Right kidney (tissue), 1 donor: ENCODE results near the gene SCN5A.

Experiments
- DNase-seq: peaks from one replicate; pipeline ENCODE4 v3.0.0-alpha.2; 2016

Gene SCN5A

GRCh38 chr3:38599886-38600285 is 49.6 kb downstream of the SCN5A start:
- DNase-seq = no peak

GRCh38 chr3:38598791-38599190 is 50.7 kb downstream of the SCN5A start:
- no peak for DNase-seq

GRCh38 chr3:38597502-38598060 is 51.9 kb downstream of the SCN5A start:
- no peak for DNase-seq

DNA sequence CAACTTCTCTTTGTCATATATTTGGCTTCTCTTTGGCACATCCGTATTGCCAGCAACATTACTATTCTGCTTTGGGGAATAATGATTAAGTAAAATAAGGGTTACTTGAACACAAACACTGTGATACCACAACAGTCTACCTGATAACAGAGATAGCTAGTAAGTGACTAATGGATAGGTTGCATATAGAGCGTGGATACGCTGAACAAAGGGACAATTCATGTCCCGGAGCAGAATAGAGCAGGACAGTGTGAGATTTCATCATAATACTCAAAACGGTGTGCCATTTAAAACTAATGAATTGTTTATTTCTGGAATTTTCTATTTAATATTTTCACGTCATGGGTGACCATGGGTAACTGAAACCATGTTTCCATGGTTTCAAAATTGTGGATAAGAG is 54.1 kb downstream of the SCN5A start:
- DNase-seq = no peak

DNA sequence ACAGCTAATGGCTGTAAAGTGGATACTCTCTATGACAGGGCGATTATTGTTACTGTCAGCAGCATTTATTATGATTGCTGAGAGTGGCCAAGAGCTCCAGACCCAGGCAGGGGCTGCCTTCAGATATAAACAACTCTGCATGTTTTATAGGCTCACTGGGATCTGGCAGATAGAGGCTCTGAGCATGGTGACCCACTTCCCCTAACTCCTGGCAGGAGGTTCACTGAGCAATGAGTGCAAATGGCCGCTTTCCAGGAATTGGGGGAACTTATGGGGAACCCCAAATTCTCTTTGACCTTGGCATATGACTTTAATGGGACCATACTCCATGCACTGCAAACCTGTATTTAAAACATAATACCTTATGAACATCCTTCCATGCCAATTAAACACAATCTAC is 59.0 kb downstream of the SCN5A start:
- no peak for DNase-seq

- DNase-seq = no peak
These were observed 60.2 kb downstream of the SCN5A start for GRCh38 chr3:38588995-38589937.

- no peak for DNase-seq
These were observed 61.0 kb downstream of the SCN5A start for GRCh38 chr3:38588371-38588971.

- DNase-seq = no peak
These were observed 61.8 kb downstream of the SCN5A start for GRCh38 chr3:38587548-38588131.

DNA sequence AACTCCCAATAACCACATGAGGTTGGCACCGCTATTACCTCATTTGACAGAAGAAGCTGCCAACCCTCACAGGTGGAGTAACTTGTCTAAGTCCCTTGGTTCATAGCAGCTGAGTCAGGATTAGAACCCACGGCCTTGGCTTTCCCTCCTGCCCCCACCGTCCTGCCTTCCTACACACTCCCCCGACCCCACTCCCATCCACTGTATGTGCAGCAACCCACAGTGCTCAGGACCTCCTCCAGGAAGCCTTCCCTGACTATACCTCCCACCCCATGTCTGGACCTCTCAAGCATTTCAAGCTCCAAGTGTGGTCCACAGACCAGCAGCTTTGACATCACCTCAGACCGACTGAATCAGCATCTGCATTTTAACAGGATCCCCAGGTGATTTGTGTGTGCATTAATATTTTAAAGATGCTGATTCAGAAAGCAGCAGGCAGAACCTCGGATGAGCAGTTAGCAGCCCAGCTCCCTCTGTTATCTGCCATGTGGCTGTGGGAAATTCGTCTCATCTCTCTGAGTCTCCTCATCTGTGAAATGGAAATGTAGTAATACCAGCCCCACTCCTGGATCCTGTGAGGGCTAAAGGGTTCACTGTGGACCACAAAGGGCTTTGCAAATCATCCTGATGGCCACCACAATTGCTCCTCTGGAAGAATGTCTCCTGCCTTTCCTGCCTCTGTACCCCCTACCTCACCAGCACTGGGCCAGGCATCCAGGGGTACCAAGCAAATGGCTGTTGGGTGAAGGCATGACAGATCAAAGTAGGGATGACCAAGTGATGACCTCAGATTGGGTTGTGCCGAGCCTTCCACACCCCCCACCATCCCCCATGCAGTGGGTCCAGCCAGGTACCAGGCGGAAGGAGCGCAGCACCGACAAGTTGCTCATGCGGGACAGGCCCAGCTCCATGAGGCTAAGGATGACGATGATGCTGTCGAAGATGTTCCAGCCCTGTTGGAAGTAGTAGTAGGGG is 62.7 kb downstream of the SCN5A start:
- DNase-seq = no peak

DNA sequence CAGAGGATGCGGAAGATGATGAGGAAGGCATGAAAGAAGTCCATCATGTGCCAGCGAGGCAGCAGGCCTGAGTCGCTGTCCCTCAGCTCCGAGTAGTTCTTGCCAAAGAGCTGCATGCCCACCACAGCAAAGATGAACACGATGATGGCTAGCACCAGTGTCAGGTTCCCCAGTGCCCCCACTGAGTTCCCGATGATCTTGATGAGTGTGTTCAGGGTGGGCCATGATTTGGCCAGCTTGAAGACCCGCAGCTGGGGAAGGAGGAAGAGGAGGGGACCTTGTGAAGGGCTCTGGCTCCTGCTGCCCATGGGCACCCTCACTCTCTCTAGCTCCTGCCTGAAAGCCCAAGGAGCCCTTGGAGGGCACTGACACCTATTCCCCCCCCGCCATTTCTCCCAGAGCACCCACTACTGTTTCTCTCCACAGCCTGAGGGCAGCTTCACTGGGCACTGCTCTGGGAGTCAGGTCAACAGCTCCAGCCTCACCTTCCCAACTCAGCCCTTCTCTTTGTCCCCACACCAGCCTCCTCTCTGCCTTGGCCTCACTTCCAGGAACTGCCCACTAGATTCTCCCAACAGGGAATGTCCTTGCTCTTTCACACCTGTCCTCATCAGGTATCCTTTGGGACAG is 63.6 kb downstream of the SCN5A start:
- no peak for DNase-seq

DNA sequence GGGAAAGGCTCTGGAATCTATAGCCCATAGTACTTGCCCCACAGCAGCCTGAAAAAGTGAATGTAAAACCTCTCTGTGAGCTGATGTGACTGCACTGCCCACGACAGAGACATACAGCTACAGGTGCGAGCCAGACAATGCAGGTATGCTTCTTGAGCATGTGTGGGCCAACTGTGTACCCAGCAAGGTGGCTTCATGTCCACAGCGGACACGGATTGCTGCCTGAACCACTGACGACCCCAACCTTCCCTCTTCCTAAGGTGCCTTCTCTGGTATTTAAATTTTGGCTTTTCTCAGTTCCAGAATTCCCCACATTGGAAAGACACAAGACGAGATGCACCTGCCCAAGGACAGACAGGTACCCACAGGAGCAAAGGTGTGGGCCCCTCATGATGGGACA is 65.8 kb downstream of the SCN5A start:
- DNase-seq = no peak

DNA sequence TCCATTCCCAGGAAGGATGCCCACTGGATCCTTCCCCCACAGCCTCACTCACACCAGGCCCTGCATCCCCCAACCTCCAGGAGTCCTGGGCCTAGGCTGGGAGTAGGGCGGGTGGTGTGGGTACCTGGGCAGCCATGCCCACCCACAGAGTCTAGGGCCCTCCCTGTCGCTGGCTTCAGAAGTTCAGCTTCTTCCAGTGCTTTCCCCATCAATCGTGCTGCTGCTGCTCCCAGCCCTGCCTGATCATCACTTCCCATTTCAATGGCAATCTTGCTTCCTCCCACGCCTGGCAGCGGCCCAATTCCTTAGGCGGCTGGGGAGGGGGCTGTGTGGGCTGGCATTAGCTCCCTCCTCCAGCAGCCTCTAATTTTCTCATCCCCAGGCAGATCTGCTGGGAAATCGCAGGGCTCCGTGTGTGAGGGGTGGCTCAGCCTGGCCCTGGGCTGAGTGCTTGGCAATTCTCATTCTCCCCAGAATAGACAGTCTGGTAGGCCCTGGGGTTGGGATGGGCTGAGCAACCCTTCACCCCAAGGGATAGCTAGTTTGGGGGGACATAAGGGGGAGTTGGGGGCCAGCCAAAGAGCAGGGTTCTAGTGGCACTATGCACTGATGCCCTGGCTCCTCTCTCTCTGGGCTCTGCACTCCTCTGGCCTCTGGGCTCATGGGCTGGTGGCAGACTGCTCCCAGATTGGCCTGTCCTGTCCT is 66.4 kb downstream of the SCN5A start:
- DNase-seq = no peak

GRCh38 chr3:38582316-38582715 is 67.2 kb downstream of the SCN5A start:
- no peak for DNase-seq

- no peak for DNase-seq
These were observed 67.7 kb downstream of the SCN5A start for GRCh38 chr3:38581774-38582173.

- DNase-seq = no peak
These were observed 68.8 kb downstream of the SCN5A start for GRCh38 chr3:38580450-38581382.

DNA sequence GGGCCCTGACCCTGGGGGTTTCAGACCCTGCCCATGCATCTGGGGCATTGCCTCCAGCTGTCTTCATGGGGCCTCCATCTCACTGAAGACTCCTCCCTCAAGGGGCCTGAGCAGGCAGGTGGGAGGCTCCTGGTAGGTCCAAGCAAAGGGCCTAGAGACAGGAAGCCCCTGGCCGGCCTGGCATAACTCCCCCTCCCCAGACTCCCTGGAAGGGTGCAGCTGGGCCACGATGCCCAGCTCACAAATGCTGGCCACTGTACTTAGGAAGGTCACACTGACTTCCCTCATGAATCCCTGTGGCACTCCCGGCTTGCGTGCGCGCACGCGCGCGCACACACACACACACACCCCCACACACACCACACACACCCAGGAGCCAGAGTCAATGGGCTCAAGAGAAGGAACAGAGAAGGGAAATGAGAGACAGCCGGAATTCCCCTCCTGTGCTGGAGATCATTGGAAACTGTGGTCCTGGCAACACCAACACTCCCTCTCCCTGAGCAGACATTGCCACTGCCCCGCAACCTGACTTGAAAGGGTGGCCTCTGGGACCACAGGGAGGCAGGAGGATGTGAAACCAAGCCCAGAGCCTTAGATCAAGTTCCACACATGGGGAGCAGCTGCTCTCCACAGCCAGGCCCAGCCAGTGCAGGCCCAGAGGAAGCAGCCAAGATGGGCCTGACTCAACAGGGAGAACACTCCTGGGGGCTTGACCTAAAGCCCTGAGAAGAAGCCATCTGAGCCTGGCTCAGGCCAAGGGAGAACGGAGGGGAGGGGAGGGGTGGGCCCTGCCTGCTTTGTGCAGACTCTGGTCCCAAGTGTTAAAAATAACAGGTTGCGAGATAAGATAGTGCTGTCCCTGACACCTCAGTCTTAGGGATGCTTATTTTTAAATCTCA is 69.7 kb downstream of the SCN5A start:
- DNase-seq = no peak

GRCh38 chr3:38579141-38579540 is 70.3 kb downstream of the SCN5A start:
- DNase-seq = no peak

GRCh38 chr3:38578551-38578950 is 70.9 kb downstream of the SCN5A start:
- no peak for DNase-seq

DNA sequence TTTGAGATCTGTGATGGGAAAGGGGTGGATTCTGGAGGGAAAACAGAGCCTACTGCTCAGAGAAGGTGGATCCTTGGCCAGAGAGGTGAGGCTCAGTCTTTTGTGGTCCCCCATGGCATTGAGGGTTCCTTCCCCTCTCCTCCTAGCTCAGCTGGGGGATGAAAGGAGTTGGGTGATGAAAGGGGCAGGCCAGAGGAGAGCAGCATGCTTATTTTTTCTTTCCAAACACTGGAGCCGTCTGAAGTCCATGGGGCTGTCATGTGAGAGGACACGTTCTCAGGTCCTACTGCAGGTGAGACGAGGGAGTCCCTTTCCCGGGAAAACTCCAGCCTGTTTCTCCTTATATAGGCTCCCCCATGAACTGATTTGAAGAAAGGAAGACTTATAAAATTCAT is 71.4 kb downstream of the SCN5A start:
- DNase-seq = no peak
